ENCODE measurements around the gene YY1AP1. TPM values are rescaled to one million over a fixed set of nuclear protein-coding genes. Genes with fewer than 3 reads are reported as not detected.

The YY1AP1 gene
- total and polyA plus RNA-seq, 10 of the 15 experiments (the other 5 are each of a cell fraction or from before 2014, with no cell fraction given) = 13.2 to 118 (median 40.5) TPM

DNA sequence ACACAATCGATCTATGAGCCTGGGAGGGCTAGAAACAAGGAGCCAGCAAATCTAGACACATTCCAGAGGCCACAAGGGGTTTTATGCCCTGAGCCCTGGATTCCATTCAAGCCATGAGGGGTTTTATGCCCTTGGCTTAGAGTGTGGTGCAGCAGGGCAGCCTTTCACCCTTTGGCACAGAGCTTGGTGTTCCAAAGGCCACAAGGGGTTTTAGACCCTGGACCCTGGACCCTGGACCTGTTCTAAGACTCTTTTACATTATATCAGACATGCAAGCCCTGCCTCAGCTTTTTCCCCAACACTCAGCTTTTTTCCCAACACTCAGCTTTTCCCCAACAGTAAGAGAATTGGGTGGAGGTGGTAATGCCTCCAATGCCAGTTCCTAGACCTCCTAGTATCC is 65.2 kb downstream of the YY1AP1 start:
- SMC1A ChIA-PET (ENCODE audit: uncharacterized antibody, unreplicated experiment) = no interaction called here
- POLR2A ChIA-PET = no interaction called here
- Histone ChIP-seq H3K4me3 (no peak overlapping the region), H3K27ac (ENCODE audit: control insufficient read depth, insufficient read depth) (no peak overlapping the region), H3K9ac (ENCODE audit: control insufficient read depth, insufficient read depth, low read length) (no peak overlapping the region), H4K20me1 (ENCODE audit: control insufficient read depth, insufficient read depth) (no peaks in the 10 kb centered on the region), H3K4me1 (ENCODE audit: control insufficient read depth, insufficient read depth, low read length) (no peaks in the 10 kb centered on the region), H3K27me3 (replicated peaks in 1 of 2; ENCODE audit: control insufficient read depth in 2 of 2, insufficient read depth in 2 of 2, low read length in 1 of 2) (no peaks in the 10 kb centered on the region), H3K36me3 (ENCODE audit: control insufficient read depth in 2 of 2, insufficient read depth in 2 of 2, low read length in 1 of 2) (no peaks in the 10 kb centered on the region), H3K9me3 (replicated peaks; ENCODE audit: control insufficient read depth, insufficient read depth, low read length) (no peaks in the 10 kb centered on the region; the same call in 1 of the 3 replicates), H2AFZ (ENCODE audit: control insufficient read depth, low read depth, low read length) (no peak overlapping the region), H3K4me2 (ENCODE audit: control insufficient read depth, insufficient read depth) (no peak overlapping the region), H3K79me2 (ENCODE audit: control insufficient read depth, insufficient read depth, low read length) (no peaks in the 10 kb centered on the region)
- in situ Hi-C loops (cut with MboI) = no loop called here
- no TSS peak for BruUV-seq (replicated peaks)
- no peak for DNase-seq (ENCODE audit: low read depth, low spot score)
- CTCF ChIA-PET = interaction anchor here (0.6 kb wide), 1 partner anchor 102 kb away, joined by 3 read pairs; no protein-coding TSS in a partner anchor
- TF ChIP-seq CHD2 (IDR thresholded peaks at IDR 0.05; ENCODE audit: borderline replicate concordance, low read depth, low read length) = no peak
- TF ChIP-seq, protein P1, sequence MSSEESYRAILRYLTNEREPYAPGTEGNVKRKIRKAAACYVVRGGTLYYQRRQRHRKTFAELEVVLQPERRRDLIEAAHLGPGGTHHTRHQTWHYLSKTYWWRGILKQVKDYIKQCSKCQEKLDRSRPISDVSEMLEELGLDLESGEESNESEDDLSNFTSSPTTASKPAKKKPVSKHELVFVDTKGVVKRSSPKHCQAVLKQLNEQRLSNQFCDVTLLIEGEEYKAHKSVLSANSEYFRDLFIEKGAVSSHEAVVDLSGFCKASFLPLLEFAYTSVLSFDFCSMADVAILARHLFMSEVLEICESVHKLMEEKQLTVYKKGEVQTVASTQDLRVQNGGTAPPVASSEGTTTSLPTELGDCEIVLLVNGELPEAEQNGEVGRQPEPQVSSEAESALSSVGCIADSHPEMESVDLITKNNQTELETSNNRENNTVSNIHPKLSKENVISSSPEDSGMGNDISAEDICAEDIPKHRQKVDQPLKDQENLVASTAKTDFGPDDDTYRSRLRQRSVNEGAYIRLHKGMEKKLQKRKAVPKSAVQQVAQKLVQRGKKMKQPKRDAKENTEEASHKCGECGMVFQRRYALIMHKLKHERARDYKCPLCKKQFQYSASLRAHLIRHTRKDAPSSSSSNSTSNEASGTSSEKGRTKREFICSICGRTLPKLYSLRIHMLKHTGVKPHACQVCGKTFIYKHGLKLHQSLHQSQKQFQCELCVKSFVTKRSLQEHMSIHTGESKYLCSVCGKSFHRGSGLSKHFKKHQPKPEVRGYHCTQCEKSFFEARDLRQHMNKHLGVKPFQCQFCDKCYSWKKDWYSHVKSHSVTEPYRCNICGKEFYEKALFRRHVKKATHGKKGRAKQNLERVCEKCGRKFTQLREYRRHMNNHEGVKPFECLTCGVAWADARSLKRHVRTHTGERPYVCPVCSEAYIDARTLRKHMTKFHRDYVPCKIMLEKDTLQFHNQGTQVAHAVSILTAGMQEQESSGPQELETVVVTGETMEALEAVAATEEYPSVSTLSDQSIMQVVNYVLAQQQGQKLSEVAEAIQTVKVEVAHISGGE (CRISPR knock-in tag; IDR thresholded peaks at IDR 0.05) = no peak
- TF ChIP-seq RB1 (IDR thresholded peaks at IDR 0.05; ENCODE audit: borderline replicate concordance) = no peak
- no peak for TF ChIP-seq POU2F2 (IDR thresholded peaks at IDR 0.05; ENCODE audit: borderline replicate concordance, low read depth, low read length)
- no peak for TF ChIP-seq KAT2A (conservative IDR thresholded peaks at IDR 0.05; ENCODE audit: control insufficient read depth, low read depth, low read length)
- no peak for TF ChIP-seq EP300 (IDR thresholded peaks at IDR 0.05; ENCODE audit: borderline replicate concordance in 1 of 2, control insufficient read depth in 1 of 2, low read depth in 2 of 2, low read length in 2 of 2)
- no peak for TF ChIP-seq EGR1 (IDR thresholded peaks at IDR 0.05; ENCODE audit: borderline replicate concordance in 1 of 2, low read depth in 2 of 2, low read length in 2 of 2)
- no peak for FAIRE-seq
- WGBS (ENCODE audit: insufficient coverage, insufficient replicate concordance, low lambda C conversion rate, missing lambda C conversion rate) = 6% methylated on average over 1 of the region's 1 CpG
- ATAC-seq = no peak
- RAD21 ChIA-PET (ENCODE audit: unreplicated experiment) = no interaction called here
- intact Hi-C loops (cut with micrococcal nuclease; ENCODE audit: unreplicated experiment) = no loop called here
